GM13976 (cell line): Measurements from ENCODE around the gene ZNF460.
"Not testable (repeated sequence)": the region's sequence is repeated elsewhere in the genome, so short reads cannot be mapped to it uniquely, and the experiment has no call there.

Experiments
- DNase-seq: peaks from one replicate; pipeline ENCODE4 v3.0.0; 2012; ENCODE audit warnings: low spot score
- CTCF ChIP-seq: IDR thresholded peaks from 2 replicates; pipeline ENCODE4 v1.5.1; 2012; ENCODE audit warnings: borderline replicate concordance, mild to moderate bottlenecking; ENCODE audit not compliant: insufficient read depth; ENCODE audit errors: extremely low read depth, missing control alignments, control extremely low read depth
- in situ Hi-C: fragments of 300-500 bp; cut with MboI; formaldehyde crosslinking; loops from one replicate; pipeline ENCODE4 v1.12.0; 2022; ENCODE audit warnings: low sequenced_read_pairs, mixed read lengths, inconsistent platforms; ENCODE audit not compliant: unreplicated experiment

The ZNF460 gene

GRCh38 chr19:57263244-57263741 lies 17.0 kb upstream of the ZNF460 start:
- in situ Hi-C loops = no loop called here
- no peak for TF ChIP-seq CTCF
- no peak for DNase-seq

GRCh38 chr19:57267291-57267690 lies 13.0 kb upstream of the ZNF460 start:
- no peak for DNase-seq
- no peak for TF ChIP-seq CTCF
- in situ Hi-C loops = no loop called here

- in situ Hi-C loops = no loop called here
- no peak for DNase-seq
Observed at GRCh38 chr19:57269515-57270250, 10.6 kb upstream of the ZNF460 start.

GRCh38 chr19:57271280-57271679 lies 9.0 kb upstream of the ZNF460 start:
- no peak for TF ChIP-seq CTCF
- no peak for DNase-seq
- in situ Hi-C loops = no loop called here

More at GRCh38 chr19:57269515-57270250, 10.6 kb upstream of the ZNF460 start:
- no peak for TF ChIP-seq CTCF

GRCh38 chr19:57273014-57273413 lies 7.3 kb upstream of the ZNF460 start:
- in situ Hi-C loops = no loop called here
- no peak for TF ChIP-seq CTCF
- no peak for DNase-seq

- no peak for DNase-seq
- TF ChIP-seq CTCF = no peak
- in situ Hi-C loops = no loop called here
Observed at GRCh38 chr19:57276430-57276829, 3.9 kb upstream of the ZNF460 start.

- DNase-seq, in situ Hi-C loops: not testable (repeated sequence)
Observed at GRCh38 chr19:57278481-57278880, 1.8 kb upstream of the ZNF460 start.
